ENCODE data around the gene ACVR1. TPM values are rescaled to one million over a fixed set of nuclear protein-coding genes. Genes with fewer than 3 reads are reported as not detected.

Gene ACVR1
- total and polyA plus RNA-seq, 9 of the 15 experiments (the other 6 are each of a cell fraction or from before 2014, with no cell fraction given) = 3.8 to 14.3 (median 6.9) TPM

DNA sequence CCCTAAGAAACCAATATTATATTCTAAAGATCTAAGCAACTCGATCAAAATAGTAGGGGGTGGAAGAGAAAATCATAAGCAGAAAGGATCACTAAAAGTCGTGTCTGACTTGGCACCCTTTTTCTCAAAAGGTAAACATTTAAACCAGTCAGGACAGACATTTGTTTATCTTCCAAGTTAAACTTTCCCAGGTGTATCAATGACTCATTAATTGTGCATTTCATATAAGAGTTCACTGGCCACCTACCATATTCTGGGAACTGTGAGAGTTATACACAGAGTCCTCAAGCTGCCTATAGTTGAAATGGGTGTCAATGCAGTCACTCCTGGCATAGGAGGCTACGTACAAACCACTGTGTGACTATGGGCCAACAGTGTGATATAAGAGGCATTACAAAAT is 4.8 kb upstream of the ACVR1 start:
- WGBS (ENCODE audit: insufficient coverage, low coverage, missing lambda C conversion rate) = 38% methylated on average over 3 of the region's 3 CpGs
- Histone ChIP-seq H3K36me3 (ENCODE audit: control insufficient read depth, insufficient read depth, low read length) (no peaks in the 10 kb centered on the region), H3K4me1 (replicated peaks in 1 of 2; ENCODE audit: control insufficient read depth in 2 of 2, insufficient read depth in 2 of 2, low read length in 2 of 2) (peaks cover 5 to 7% of the 10 kb centered on the region in 2 experiments; a peak in 4 of 5 replicates), H3K4me2 (ENCODE audit: insufficient read depth, low read length) (no peak overlapping the region), H3K27ac (ENCODE audit: extremely low read depth, low read depth, low read length) (no peak overlapping the region), H3K9me1 (ENCODE audit: control insufficient read depth, insufficient read depth, low read length) (no peaks in the 10 kb centered on the region), H3K27me3 (ENCODE audit: control insufficient read depth in 2 of 2, insufficient read depth in 2 of 2, low read length in 2 of 2) (no peaks in the 10 kb centered on the region), H3K4me3 (no peak overlapping the region), H4K20me1 (replicated peaks; ENCODE audit: control insufficient read depth, insufficient read depth, low read length) (no peaks in the 10 kb centered on the region), H2AFZ (ENCODE audit: low read depth, low read length) (no peak overlapping the region), H3K79me2 (ENCODE audit: control insufficient read depth, insufficient read depth, low read length) (no peaks in the 10 kb centered on the region), H3K9ac (ENCODE audit: insufficient read depth in 1 of 2, low read depth in 2 of 2, low read length in 2 of 2) (no peak overlapping the region), H3K9me3 (replicated peaks; ENCODE audit: control insufficient read depth, insufficient read depth, low read depth, low read length) (no peaks in the 10 kb centered on the region)
- DNase-seq (ENCODE audit: extremely low read depth in 1 of 4, low spot score in 3 of 4) (no peak), FAIRE-seq (no peak), ATAC-seq (no peak)
- BruUV-seq (replicated peaks) = no TSS peak
- TF ChIP-seq FOS (IDR thresholded peaks at IDR 0.05; ENCODE audit: extremely low read depth, insufficient read length) = no peak
- no peak for TF ChIP-seq BCOR (IDR thresholded peaks at IDR 0.05)
- no peak for TF ChIP-seq PTTG1 (tag; IDR thresholded peaks at IDR 0.05; ENCODE audit: low read depth)
- no peak for TF ChIP-seq ZZZ3 (IDR thresholded peaks at IDR 0.05)
- no peak for TF ChIP-seq CBFA2T2 (conservative IDR thresholded peaks at IDR 0.05)
- TF ChIP-seq ZNF324 (CRISPR knock-in tag; IDR thresholded peaks at IDR 0.05) = no peak
- TF ChIP-seq ESRRB (CRISPR knock-in tag; IDR thresholded peaks at IDR 0.05; ENCODE audit: borderline replicate concordance) = no peak
- TF ChIP-seq ZNF766 (CRISPR knock-in tag; conservative IDR thresholded peaks at IDR 0.05) = no peak
- no peak for TF ChIP-seq CHCHD3 (CRISPR knock-in tag; IDR thresholded peaks at IDR 0.05)
- no peak for TF ChIP-seq STAT5B (CRISPR knock-in tag; IDR thresholded peaks at IDR 0.05)
- TF ChIP-seq SNRNP70 (optimal IDR thresholded peaks at IDR 0.05; ENCODE audit: low read depth, low read length) = no peak
- no peak for TF ChIP-seq PTRF (tag; IDR thresholded peaks at IDR 0.05)
- no peak for TF ChIP-seq CHD4 (IDR thresholded peaks at IDR 0.05; ENCODE audit: insufficient read depth, insufficient replicate concordance, low read depth, low read length, poor library complexity, severe bottlenecking)
- no peak for TF ChIP-seq CLOCK (CRISPR knock-in tag; IDR thresholded peaks at IDR 0.05; ENCODE audit: borderline replicate concordance)
- TF ChIP-seq YBX1 (IDR thresholded peaks at IDR 0.05) = no peak
- no peak for TF ChIP-seq PRPF4 (IDR thresholded peaks at IDR 0.05; ENCODE audit: insufficient read depth, low read depth, low read length, poor library complexity, severe bottlenecking)
- TF ChIP-seq XRCC4 (IDR thresholded peaks at IDR 0.05; ENCODE audit: extremely low read depth, insufficient read depth, insufficient read length) = no peak
- TF ChIP-seq ZNF197 (CRISPR knock-in tag; IDR thresholded peaks at IDR 0.05; ENCODE audit: low read depth) = no peak
- no peak for TF ChIP-seq CEBPB (tag; IDR thresholded peaks at IDR 0.05)
- in situ Hi-C loops (cut with MboI) = no loop called here
- intact Hi-C loops (cut with micrococcal nuclease) = no loop called here
- POLR2A ChIA-PET = interaction anchor here (0.5 kb wide), 1 partner anchor 1192 kb away, joined by 3 read pairs; no protein-coding TSS in a partner anchor
- CTCF ChIA-PET (ENCODE audit: low intra/inter-chr PET ratio) = no interaction called here

Measured in K562 (cell line).